ENCODE results near the gene SMIM10L1.

SMIM10L1 gene

GRCh38 chr12:11171145-11171968, at the start of gene SMIM10L1:
SMIM10L1 (plus strand) TSS chr12:11171194; CDS start chr12:11171357, 163 bp downstream.
- peak; percentile 74 to 76 for DNase-seq (ENCODE audit: extremely low read depth in 1 of 2, low read depth in 1 of 2)

GRCh38 chr12:11130382-11130781, 40.6 kb upstream of the SMIM10L1 start:
- no peak for DNase-seq (ENCODE audit: extremely low read depth in 1 of 2, low read depth in 1 of 2)

GRCh38 chr12:11130999-11131398, 40.0 kb upstream of the SMIM10L1 start:
- DNase-seq (ENCODE audit: extremely low read depth in 1 of 2, low read depth in 1 of 2) = no peak

GRCh38 chr12:11133162-11133561, 37.8 kb upstream of the SMIM10L1 start:
- DNase-seq (ENCODE audit: extremely low read depth in 1 of 2, low read depth in 1 of 2) = no peak

GRCh38 chr12:11133816-11134215, 37.2 kb upstream of the SMIM10L1 start:
- DNase-seq (ENCODE audit: extremely low read depth in 1 of 2, low read depth in 1 of 2) = no peak

GRCh38 chr12:11134305-11134704, 36.7 kb upstream of the SMIM10L1 start, which contains the start of gene TAS2R30:
TAS2R30 (minus strand) TSS chr12:11134644; CDS start chr12:11134244, 400 bp downstream.
- no peak for DNase-seq (ENCODE audit: extremely low read depth in 1 of 2, low read depth in 1 of 2)

GRCh38 chr12:11136075-11136474, 34.9 kb upstream of the SMIM10L1 start:
- DNase-seq (ENCODE audit: extremely low read depth in 1 of 2, low read depth in 1 of 2) = no peak

GRCh38 chr12:11143352-11143751, 27.6 kb upstream of the SMIM10L1 start:
- no peak for DNase-seq (ENCODE audit: extremely low read depth in 1 of 2, low read depth in 1 of 2)

- no peak for DNase-seq (ENCODE audit: extremely low read depth in 1 of 2, low read depth in 1 of 2)
These were observed 26.7 kb upstream of the SMIM10L1 start for GRCh38 chr12:11144297-11144696.

GRCh38 chr12:11147420-11147819, 23.6 kb upstream of the SMIM10L1 start:
- no peak for DNase-seq (ENCODE audit: extremely low read depth in 1 of 2, low read depth in 1 of 2)

GRCh38 chr12:11150832-11151231, 20.2 kb upstream of the SMIM10L1 start:
- DNase-seq (ENCODE audit: extremely low read depth in 1 of 2, low read depth in 1 of 2) = no peak

- no peak for DNase-seq (ENCODE audit: extremely low read depth in 1 of 2, low read depth in 1 of 2)
These were observed 18.3 kb upstream of the SMIM10L1 start for GRCh38 chr12:11152725-11153124.

- DNase-seq (ENCODE audit: extremely low read depth in 1 of 2, low read depth in 1 of 2) = no peak
These were observed 16.5 kb upstream of the SMIM10L1 start for GRCh38 chr12:11154400-11154925.

- no peak for DNase-seq (ENCODE audit: extremely low read depth in 1 of 2, low read depth in 1 of 2)
These were observed 12.0 kb upstream of the SMIM10L1 start for GRCh38 chr12:11158885-11159444.

GRCh38 chr12:11162502-11162901, 8.5 kb upstream of the SMIM10L1 start:
- DNase-seq (ENCODE audit: extremely low read depth in 1 of 2, low read depth in 1 of 2) = no peak

- DNase-seq (ENCODE audit: extremely low read depth in 1 of 2, low read depth in 1 of 2) = no peak
These were observed 6.6 kb upstream of the SMIM10L1 start for GRCh38 chr12:11164384-11164783.

- no peak for DNase-seq (ENCODE audit: extremely low read depth in 1 of 2, low read depth in 1 of 2)
These were observed 4.7 kb upstream of the SMIM10L1 start for GRCh38 chr12:11166300-11166699.

GRCh38 chr12:11170810-11171144, 217 bp upstream of the SMIM10L1 start:
- no peak for DNase-seq (ENCODE audit: extremely low read depth in 1 of 2, low read depth in 1 of 2)

GRCh38 chr12:11171969-11172675, 1.1 kb downstream of the SMIM10L1 start:
- no peak for DNase-seq (ENCODE audit: extremely low read depth in 1 of 2, low read depth in 1 of 2)

- no peak for DNase-seq (ENCODE audit: extremely low read depth in 1 of 2, low read depth in 1 of 2)
These were observed 3.0 kb downstream of the SMIM10L1 start for GRCh38 chr12:11174022-11174421.

- DNase-seq (ENCODE audit: extremely low read depth in 1 of 2, low read depth in 1 of 2) = no peak
These were observed 7.3 kb downstream of the SMIM10L1 start for GRCh38 chr12:11178250-11178649.

GRCh38 chr12:11182529-11182928, 11.5 kb downstream of the SMIM10L1 start:
- no peak for DNase-seq (ENCODE audit: extremely low read depth in 1 of 2, low read depth in 1 of 2)

Data from activated CD8-positive, alpha-beta memory T cell treated with anti-CD3 and anti-CD28 coated beads for 1 hour (primary cell).